NCI-H82 treated with DMSO at 0.1 percent for 48 hours (cell line): Measurements from ENCODE around the gene GCSH.
A peak's percentile ranks its signal among the peaks of the same experiment; 100 is the strongest.

Source experiments
- DNase-seq: peaks from one replicate; lab custom pipeline; 2025; ENCODE audit not compliant: unreplicated experiment; lab: John Stamatoyannopoulos, UW

Gene GCSH

GRCh38 chr16:81053761-81054160 lies 42.4 kb downstream of the GCSH start:
- no peak for DNase-seq

- no peak for DNase-seq
These were observed 53.4 kb downstream of the GCSH start for GRCh38 chr16:81042821-81043220.

DNA sequence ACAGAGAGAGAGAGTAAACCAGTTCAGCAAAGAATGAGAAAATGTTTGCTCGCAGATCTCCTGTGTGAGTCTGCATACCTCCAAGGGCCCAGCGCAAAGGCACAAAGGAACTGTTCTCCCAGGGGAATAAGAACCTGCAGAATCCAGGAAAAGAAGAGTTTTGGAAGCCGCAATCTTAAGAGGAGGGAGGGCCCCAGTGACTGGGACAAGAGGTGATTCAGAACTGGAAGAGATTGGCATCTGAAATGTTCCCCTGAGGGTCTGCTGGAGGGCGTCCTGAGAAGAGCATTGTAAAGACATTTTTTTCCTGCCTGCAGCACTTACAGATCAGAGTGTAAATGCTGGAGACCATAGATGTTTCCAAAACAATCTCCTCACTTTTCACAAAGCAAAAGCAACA lies 54.5 kb downstream of the GCSH start:
- DNase-seq = no peak

- DNase-seq = no peak
These were observed 55.4 kb downstream of the GCSH start for GRCh38 chr16:81040842-81041241.

- no peak for DNase-seq
These were observed 56.1 kb downstream of the GCSH start for GRCh38 chr16:81040131-81040530.

DNA sequence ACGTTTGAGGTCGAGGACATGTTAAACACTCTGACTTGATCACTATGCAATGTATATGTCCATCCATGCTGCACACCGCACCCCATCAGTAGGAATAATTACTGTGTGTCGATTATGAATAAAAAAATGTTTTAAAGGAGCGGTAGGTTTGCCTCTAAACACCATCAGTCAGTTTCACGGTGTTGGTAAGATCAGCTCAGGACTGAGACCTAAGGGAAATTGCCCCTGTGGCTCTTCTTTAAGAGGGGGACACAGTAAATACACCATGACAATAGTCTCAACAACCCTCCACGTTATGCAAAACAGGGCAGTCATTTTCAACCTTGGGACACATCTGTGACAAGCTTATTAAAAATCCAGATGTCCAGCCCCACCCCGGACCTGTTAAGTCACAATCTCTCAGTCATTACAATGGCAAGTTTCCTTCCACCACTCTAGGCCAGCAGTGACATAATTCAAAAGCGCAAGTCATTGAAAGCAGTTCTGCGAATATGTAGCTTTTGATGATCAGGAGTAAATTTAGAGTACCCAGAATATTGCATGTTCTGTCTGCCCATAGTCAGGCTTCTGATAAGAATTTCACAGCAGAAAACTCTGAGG lies 59.3 kb downstream of the GCSH start:
- DNase-seq = no peak

DNA sequence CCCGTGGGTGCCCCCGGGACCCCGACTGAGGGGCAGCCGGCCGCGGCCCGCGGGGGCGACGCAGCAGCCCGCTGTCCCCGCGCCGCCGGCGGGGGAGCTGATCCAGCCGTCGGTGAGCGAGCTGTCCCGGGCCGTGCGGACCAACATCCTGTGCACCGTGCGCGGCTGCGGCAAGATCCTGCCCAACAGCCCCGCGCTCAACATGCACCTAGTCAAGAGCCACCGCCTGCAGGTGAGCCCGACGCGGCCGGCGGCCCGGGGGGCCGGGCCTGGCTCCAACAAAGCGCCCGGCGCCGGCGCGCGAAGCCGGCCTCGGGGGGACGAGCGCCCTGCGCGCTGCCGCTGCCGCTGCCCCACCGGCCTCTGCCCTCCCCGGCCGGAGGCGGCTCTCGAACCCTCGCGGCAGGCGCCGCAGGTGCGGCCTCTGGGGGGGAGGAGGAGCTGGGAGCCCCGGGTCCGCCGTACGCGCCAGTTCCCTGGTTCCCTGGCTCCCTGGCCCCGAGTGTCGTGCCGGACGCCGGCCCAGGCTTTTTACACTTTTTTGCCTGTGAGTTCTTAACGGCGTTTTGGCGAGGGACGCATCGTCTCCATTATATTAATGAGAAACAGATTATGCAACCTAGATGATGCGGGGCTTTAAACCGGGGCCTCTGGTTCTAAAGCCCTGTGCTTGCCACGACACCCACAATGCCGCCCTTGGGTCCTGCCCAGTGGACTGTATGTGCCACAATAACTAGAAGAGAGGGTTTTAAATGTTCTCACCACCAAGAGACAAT lies 60.0 kb downstream of the GCSH start:
- DNase-seq = no peak

DNA sequence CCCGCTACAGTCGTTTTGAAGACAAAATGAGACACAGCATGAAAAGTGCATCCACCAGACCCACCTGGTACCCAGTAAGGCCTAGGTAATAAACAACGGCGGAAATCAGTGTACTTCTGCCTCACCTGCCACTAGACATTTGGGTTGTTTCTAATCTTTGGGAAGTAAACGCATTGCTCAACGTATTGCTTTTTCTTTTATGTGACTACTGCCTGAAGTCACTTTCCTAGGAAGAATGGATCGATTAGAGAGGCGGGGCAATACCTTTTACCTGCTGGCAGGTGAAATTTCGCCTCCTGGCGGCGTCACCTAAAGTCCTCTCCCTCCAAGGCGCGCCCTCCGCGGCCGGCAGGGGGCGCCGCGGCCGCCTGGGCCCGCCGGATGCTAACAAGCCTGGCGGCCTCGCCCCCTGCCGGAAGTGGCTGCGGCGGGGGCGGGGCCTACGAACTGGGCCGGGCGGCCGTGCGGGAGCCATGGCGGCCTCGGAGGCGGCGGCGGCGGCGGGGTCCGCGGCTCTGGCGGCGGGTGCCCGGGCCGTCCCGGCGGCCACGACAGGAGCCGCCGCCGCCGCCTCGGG lies 60.7 kb downstream of the GCSH start, which contains the start of gene ATMIN:
Gene ATMIN, plus strand, starts transcription at position 445 of the 577 bp plus-strand sequence. Its CDS starts 29 bp downstream, at position 474.
- DNase-seq = peak; percentile 17
